HG03064 (cell line): ENCODE measurements around the gene TJP3.

Source experiments
- ATAC-seq: cut with Tn5 transposase; IDR thresholded peaks from one replicate; pipeline ENCODE4 v1.9.1; 2021; ENCODE audit warnings: low read depth; ENCODE audit not compliant: unreplicated experiment

Gene TJP3

GRCh38 chr19:3690551-3691371 lies 17.4 kb upstream of the TJP3 start:
- no peak for ATAC-seq

DNA sequence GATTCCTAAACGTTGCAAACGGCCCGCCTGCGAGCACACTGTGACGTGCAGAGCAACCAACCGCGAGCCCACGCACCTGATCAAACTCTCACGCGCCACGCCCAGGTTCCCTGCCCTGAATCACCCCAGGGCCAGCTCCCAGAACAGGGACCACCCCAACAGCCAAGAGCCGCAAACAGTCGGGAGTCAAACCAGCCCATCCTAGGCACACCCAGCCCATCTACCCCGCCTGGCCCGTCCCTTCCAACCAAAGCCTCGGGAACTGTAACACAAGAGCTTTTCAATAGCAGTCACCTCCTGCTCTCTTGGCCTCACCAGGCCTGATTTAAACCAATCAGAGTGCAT lies 16.8 kb upstream of the TJP3 start:
- ATAC-seq: no peak

DNA sequence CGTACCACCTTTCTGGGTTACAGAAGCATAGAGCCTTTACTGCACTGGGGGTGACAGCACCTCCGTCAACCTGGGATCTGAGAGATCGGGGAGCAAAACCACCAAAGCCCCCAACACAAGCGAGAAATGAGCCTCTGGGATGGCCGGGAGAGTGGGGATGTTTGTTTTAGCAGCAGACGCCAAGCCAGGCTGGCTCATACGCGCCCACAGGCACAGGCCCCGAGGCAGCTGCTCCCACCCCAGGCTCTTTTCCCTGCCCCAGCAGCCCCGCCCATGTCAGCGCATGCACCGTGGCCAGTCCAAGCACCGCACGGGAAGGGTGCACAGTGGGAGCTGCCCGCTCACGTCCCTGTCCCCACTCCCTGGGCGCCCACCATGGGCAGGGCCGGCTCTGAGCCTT lies 16.5 kb upstream of the TJP3 start:
- ATAC-seq: no peak

DNA sequence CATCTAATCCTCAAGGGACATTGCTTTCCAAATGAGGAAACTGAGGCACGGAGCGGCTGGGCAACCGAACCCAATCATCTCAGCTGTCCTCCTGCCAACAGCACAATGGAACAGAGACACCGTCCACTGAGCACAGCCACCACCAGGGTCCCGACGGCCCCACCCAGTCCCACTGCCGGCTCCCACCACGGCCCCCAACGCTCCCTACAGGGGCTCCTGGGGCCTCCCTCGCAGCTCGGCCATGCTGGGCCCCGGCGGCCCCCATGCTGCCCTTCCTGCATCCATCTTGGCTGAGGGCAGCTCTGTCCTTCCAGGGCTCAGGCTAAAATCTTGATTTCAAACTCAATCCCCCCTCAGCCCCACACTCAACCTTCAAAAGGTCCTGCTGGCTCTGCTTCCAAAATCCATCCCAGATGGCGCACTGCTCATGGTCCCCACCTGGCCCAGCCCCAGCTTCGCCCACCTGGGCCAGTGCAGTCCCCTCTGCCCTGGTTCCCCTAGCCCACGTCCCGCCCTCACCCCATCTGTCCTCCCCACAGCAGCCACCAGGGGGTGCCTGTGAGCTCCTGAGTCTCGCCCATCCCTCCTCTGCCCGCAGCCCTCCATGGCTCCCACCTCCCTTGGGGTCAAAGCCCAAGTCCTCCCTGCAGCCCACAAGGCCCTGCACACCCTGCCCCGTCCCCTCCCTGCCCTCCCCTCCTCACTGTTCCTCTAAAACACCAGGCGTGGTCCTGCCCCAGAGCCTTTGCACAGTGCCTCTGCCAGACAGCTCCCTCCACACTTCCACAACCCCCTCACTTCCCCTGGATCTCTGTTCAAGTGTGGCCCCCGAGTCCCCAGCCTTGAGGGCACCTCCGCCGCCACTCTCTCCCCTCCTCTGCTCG lies 15.8 kb upstream of the TJP3 start:
- no peak for ATAC-seq

- no peak for ATAC-seq
Observed at GRCh38 chr19:3693025-3693925, 14.9 kb upstream of the TJP3 start.

DNA sequence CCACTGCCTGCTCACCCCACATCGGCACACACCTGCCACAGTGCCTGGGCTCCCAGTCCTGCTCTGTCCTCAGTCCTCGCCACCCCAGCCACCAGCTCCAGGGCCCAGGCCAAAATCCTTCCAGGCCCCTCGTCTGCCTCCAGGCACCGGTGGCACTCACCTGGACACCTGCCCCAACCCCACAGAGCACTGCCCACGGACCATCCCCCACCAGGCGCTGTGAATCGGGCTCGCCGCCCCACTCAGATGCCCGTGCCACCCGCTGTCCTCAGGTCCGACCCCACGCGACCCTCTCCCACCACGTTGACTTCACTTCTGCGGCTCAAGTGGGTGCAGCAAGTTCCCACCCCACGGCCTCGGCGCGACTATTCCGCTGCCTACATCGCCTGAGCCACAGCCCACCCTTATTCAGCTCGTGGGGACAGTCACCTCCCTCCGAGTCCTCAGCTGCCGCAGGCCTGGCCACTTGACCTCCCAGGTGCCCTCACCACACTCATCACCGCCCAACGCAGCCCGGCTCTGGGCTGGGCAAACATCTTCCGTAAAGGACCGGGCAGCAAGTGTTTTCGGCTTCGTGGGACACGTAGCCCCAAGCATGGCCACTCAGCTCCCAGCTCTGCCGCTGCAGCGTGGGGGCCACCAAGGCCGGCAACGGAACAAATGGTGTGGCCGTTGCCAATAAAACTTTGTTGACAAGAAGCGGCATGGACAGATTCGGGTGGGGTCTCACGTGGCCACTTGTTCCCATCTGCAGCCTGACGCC lies 13.6 kb upstream of the TJP3 start:
- ATAC-seq: no peak

- ATAC-seq: no peak
Observed at GRCh38 chr19:3695124-3695733, 13.0 kb upstream of the TJP3 start.

DNA sequence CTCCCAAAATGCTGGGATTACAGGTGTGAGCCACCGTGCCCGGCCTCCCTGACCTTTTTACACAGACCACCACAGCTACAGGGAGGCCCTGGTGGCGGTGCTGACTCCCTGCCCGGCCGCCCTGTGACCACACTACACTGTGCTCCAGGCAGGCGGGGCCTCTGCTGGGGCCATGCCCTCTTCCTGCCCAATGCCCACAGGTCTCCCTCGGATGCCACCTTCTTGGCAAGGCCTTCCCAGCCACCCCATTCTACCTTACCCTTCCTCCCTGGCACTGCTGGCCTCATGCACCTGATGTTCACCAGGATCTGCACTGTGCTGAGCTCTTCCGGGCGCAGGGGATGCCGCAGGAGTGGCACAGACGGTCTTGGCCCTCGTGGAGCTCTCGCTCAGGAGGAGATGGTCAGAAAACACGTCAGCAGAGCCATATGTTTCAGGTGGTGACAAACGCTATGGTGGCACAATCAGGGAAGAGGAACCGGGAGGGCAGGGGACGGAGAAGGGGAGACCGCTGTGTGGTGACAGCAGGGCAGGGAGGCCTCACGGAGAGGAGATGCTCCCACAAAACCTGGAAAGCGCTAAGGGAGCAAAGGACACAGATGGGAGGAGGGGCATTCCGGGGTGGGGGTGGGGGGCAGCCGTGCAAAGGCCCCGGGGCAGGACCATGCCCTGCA lies 12.1 kb upstream of the TJP3 start:
- no peak for ATAC-seq

DNA sequence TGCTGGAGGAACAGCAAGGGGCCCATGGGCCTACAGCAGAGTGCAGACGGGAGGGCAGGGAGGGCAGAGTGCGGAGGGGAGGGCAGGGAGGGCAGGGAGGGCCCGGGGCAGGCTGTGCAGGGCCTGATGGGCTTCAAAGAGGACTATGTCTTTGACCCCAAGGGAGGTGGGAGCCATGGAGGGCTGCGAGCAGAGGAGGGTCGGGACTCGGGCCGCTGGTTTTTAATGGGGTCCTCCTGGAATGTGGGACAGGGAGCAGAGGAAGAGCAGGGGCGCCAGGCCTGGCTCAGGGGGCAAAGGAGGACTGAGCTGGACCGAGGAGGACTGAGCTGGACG lies 11.6 kb upstream of the TJP3 start:
- no peak for ATAC-seq

DNA sequence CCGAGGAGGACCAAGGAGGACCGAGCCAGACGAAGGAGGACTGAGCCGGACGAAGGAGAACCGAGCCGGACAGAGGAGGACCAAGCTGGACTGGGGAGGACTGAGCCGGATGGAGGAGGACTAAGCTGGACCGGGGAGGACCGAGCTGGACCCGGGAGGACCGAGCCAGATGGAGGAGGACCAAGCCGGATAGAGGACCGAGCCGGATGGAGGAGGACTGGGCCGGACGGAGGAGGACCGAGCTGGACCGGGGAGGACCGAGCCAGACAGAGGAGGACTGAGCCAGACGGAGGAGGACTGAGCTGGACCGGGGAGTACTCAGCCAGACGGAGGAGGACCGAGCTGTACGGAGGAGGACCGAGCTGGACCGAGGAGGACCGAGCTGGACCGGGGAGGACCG lies 11.1 kb upstream of the TJP3 start:
- ATAC-seq: no peak

DNA sequence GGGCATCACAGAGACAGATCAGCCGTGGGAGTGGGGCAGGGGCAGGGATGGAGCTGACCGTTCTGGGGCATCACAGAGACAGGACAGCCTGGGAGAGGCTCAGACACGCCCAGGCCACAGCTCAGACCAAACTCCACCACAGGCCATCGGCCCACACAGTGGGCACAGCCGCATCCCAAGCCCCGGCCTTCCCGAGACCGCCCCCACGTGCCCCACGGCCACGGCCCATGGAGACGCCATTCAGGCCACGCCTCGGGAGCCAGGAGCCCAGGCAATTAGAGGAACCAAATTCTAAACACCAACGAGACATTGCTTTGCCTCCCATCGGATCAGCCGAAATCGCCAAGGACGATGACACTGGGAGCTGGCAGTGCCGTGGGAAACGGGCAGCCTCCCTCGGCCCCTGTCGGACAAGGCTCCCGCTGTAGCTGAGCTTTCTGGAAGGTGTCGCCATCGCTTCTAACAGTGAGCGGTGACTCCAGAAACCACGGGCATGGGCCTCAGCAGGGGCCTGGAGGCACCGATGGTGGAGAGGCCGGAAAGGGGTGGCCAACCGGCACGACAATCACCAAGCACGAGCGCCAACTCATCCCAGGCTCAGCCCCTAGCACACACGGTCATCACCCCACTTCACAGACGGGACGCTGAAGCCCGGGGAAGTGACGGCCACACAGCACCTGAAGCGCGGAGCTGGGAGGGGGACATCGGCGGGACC lies 10.4 kb upstream of the TJP3 start:
- ATAC-seq: no peak

DNA sequence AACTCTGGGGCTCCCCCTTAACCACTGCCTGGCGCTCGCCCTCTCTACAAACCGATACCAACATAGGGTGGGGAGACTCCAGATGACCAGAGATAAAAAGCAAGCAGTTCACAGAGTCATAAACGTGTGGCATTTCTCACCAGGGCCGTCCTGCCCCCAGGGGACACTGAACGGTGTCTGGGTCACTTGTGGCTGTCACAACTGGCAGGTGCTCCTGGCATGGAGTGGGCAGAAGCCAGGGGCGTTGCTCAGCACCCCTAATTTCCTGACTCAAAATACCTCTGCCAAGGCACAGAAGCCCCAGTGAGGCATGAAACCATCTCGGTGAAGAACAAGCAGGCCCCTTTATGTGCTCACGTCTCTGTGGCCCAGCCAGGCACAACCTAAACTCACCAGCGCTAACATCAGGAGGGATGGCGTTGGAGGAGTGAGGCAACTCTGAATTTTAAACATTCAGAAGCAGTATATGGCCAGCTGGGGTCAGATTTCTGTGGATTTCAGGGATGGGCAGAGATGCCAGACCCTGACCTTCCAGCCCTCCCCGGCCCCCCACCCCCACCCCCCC lies 9.7 kb upstream of the TJP3 start:
- no peak for ATAC-seq

- ATAC-seq: no peak
Observed at GRCh38 chr19:3698974-3699740, 9.0 kb upstream of the TJP3 start.

DNA sequence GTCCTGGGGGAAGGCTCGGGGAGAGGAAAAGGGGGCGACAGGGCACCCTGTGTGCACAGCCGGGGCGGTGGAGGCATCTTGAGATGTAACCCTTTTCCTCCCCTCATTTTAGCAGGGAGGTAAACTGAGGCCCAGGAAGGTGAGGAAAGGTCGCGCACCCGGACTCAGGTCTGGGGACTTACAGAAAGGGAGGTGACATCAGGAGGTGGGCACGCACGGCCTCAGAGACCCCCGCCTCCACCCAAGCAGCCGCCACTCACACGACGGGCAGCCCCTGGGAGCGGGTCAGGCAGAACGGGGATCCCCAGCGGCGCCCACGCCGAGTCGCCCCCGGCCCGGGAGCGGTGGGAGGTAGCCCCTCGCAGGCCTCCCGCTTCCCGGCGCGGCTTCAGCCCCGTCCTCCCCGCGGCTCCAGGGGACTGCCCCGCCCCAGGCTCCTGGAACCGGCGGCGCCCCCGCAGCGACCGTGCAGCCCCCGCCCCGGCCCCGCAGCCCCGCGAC lies 8.4 kb upstream of the TJP3 start:
- ATAC-seq: peak; percentile 23

DNA sequence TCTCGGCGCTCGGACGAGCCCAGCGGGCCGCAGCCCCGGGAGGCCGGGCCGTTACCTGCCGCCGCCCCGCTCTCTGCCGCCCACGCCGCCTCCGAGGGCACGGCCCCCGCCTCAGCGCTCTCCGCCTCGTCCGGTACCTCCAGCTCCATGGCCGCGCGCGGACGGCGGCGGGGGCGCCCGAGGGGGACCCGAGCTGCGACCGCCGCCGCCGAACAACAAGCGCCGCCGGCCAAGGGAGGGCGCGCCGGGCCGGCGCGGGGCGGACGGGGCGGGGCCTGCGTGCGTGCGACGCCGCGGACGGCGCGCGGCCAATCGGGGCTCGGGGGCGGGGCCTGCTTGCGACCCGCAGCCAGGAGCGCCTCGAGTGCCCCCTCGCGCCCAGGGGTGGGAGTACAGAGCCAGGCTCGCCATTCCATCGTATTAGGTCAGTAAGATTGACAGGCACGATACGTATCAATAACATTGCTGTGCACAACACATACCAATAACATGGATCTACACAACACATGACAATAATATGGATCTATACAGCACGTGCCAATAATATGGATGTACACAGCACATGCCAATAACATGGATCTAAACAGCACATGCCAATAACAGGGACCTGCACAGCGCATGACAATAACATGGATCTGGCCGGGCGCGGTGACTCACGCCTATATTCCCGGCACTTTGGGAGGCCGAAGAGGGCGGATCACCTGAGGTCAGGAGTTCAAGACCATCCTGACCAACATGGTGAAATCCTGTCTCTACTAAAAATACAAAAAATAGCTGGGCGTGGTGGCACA lies 7.7 kb upstream of the TJP3 start, which contains the start of gene PIP5K1C:
PIP5K1C (minus strand) TSS at position 227 of the 791 bp plus-strand sequence; CDS start at position 149, 78 bp downstream.
- peak; percentile 56 for ATAC-seq

GRCh38 chr19:3701200-3701599 lies 7.0 kb upstream of the TJP3 start:
- ATAC-seq: no peak

DNA sequence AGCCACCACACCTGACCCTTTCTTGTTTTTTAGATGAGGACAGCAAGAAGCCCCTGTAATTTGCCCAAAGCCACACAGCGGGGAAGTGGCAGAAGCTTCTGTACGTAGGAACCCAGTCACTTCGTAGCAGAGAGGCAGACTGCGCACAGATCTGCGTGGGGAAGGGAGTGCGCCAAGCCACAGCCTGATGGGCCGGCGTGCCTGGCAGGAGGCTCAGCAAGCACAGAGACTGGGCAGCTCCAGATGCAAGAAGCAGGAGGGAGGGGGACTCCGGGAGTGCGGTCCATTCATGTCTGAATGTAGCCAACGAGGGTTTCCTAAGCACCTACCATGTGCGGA lies 347 bp upstream of the TJP3 start:
- no peak for ATAC-seq
